Upper lobe of right lung (tissue), 1 donor: ENCODE results near the gene NUF2. TPM values are rescaled to one million over a fixed set of nuclear protein-coding genes. Genes with fewer than 3 reads are reported as not detected.
"Not testable (repeated sequence)": the region's sequence is repeated elsewhere in the genome, so short reads cannot be mapped to it uniquely, and the experiment has no call there.

ENCODE experiments used
- ATAC-seq: fragments of 200-7000 bp; cut with Tn5 transposase; one replicate; pipeline ENCODE4 v1.9.1; 2020; ENCODE audit warnings: mild to moderate bottlenecking, moderate library complexity
- DNase-seq: peaks from one replicate; pipeline ENCODE4 v3.0.0-alpha.2; 2020
- H3K27ac ChIP-seq: fragments of 200-600 bp; one replicate; pipeline ENCODE4 v1.8.0; 2022
- H3K27me3 ChIP-seq: fragments of 200-600 bp; one replicate; pipeline ENCODE4 v1.8.0; 2022; ENCODE audit warnings: mild to moderate bottlenecking
- H3K36me3 ChIP-seq: fragments of 200-600 bp; one replicate; pipeline ENCODE4 v1.8.0; 2022
- H3K4me1 ChIP-seq: fragments of 200-600 bp; one replicate; pipeline ENCODE4 v1.8.0; 2022
- H3K4me3 ChIP-seq: fragments of 200-600 bp; one replicate; pipeline ENCODE4 v1.8.0; 2022; ENCODE audit warnings: mild to moderate bottlenecking
- H3K9me3 ChIP-seq: fragments of 200-600 bp; one replicate; pipeline ENCODE4 v1.8.0; 2022
- intact Hi-C: fragments of 100-400 bp; cut with DNase I; formaldehyde crosslinking; loops from one replicate; pipeline ENCODE4 v1.11.0; 2022
- total RNA-seq: library from RNA; stranded (reverse); fragmentation: NEBNext Ultra II Directional; extraction: Animal tissue kit (Norgen Biotek cat#: 25700); gene quantifications from one replicate; pipeline ENCODE4 v1.2.1, GENCODE V29; 2021
- TF ChIP-seq, protein P1 (sequence below): fragments of 200-600 bp; IDR thresholded peaks from one replicate; pipeline ENCODE4 v1.8.0; 2022; ENCODE audit warnings: antibody characterized with exemption
- donor health status: DM: no; HTN: yes; CAD: no; lungs with severe emphysema.

Gene NUF2
- total RNA-seq, 1 donor from 2014 or later: 0.64 TPM

DNA sequence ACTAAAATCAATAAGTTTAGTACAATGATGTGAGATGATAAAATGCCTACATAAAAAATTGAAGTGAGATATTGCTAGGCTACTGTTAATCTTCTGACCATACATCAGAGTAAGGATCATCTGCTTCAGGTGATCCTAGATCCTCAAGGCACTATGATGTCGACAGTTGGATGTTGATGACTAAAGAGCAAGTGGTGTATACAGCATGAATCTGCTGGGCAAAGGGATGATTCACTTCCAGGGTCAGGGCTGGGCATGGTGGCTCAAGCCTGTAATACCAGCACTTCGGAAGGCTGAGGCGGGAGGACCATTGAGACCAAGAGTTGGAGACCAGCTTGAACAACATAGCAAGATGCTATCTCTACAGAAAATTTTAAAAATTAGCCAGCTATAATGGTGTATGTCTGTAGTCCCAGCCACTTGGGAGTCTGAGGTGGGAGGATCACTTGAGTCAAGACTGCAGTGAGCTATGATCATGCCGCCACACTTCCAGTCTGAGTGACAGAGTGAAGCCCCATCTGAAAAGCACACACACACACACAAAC lies 24.6 kb downstream of the NUF2 start:
- Histone ChIP-seq H3K36me3 (no peaks in the 10 kb centered on the region), H3K4me1 (no peaks in the 10 kb centered on the region), H3K9me3 (no peaks in the 10 kb centered on the region), H3K27me3 (no peaks in the 10 kb centered on the region), H3K27ac (no peak overlapping the region), H3K4me3 (no peak overlapping the region)
- TF ChIP-seq, protein P1, sequence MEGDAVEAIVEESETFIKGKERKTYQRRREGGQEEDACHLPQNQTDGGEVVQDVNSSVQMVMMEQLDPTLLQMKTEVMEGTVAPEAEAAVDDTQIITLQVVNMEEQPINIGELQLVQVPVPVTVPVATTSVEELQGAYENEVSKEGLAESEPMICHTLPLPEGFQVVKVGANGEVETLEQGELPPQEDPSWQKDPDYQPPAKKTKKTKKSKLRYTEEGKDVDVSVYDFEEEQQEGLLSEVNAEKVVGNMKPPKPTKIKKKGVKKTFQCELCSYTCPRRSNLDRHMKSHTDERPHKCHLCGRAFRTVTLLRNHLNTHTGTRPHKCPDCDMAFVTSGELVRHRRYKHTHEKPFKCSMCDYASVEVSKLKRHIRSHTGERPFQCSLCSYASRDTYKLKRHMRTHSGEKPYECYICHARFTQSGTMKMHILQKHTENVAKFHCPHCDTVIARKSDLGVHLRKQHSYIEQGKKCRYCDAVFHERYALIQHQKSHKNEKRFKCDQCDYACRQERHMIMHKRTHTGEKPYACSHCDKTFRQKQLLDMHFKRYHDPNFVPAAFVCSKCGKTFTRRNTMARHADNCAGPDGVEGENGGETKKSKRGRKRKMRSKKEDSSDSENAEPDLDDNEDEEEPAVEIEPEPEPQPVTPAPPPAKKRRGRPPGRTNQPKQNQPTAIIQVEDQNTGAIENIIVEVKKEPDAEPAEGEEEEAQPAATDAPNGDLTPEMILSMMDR: no peak
- no peak for DNase-seq
- intact Hi-C loops: no loop called here
- no peak for ATAC-seq

DNA sequence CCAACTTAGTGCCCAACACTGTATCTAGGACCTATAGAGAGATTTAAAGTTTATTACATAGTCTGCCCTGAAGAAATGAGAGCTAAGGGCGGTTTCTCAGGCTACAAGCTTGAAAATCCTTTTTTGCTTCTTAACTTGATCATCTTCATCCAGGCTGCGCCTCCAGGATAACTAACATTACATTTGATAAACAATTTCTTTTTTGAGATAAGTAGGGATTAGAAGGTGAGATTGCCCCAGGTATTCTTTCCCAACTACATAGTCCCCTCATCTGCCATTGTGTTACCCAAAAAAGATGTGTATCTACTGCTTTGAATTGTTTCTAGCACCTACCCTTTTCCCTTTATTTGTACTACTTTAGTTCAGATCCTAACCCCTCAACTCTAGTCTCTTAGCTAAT lies 25.4 kb downstream of the NUF2 start:
- DNase-seq (no peak), ATAC-seq (no peak)
- Histone ChIP-seq H3K27me3 (no peaks in the 10 kb centered on the region), H3K36me3 (no peaks in the 10 kb centered on the region), H3K27ac (no peak overlapping the region), H3K4me3 (no peak overlapping the region), H3K4me1 (no peaks in the 10 kb centered on the region), H3K9me3 (no peaks in the 10 kb centered on the region)
- TF ChIP-seq, protein P1: no peak
- intact Hi-C loops: no loop called here

DNA sequence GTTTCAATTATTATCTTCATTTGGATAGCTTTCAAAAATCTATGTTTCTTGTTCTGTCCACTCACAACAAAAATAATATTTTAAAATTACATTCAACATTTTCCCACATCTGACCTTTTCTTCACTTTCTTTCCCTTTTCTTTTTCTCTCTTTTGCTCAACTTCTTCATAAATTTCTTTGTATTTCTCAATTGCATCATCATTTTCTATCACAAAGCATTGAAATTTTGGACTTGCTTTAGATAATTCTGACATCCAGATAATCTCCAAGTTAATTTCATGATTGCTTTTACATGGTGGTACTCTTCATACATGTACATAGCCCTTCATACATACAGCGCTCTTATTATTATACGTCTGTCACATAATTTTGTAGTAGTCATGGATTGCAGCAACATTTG lies 30.2 kb downstream of the NUF2 start:
- H3K4me3 ChIP-seq: no peak overlapping the region
- H3K9me3 ChIP-seq: no peaks in the 10 kb centered on the region
- DNase-seq (no peak), ATAC-seq (no peak)
- no peaks in the 10 kb centered on the region for H3K4me1 ChIP-seq
- H3K27me3 ChIP-seq: no peaks in the 10 kb centered on the region
- intact Hi-C loops: no loop called here
- no peaks in the 10 kb centered on the region for H3K36me3 ChIP-seq
- TF ChIP-seq, protein P1: no peak
- H3K27ac ChIP-seq: no peak overlapping the region

DNA sequence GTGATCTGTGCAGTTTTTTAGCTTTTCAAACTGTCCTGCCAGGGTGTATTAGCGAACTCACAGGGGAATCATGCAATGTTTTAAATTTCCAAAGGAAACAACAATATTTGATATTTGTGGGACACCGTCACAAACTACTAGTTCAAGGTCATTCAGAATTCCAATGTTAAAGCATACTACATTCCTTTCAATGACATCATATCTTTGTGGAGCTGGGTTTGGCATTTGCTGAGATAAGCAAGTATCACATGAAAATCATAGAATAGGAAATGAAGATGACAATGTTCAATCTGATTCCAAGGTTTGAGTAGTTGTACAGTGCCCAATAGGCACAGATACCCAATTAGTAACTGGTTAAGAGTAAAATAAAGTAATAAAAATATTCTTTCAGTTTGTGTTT lies 35.6 kb downstream of the NUF2 start:
- Histone ChIP-seq H3K27me3 (no peaks in the 10 kb centered on the region), H3K27ac (no peak overlapping the region), H3K4me1 (no peaks in the 10 kb centered on the region), H3K4me3 (no peak overlapping the region), H3K9me3 (no peaks in the 10 kb centered on the region), H3K36me3 (no peaks in the 10 kb centered on the region)
- intact Hi-C loops: no loop called here
- ATAC-seq (no peak), DNase-seq (no peak)
- TF ChIP-seq, protein P1: no peak

DNA sequence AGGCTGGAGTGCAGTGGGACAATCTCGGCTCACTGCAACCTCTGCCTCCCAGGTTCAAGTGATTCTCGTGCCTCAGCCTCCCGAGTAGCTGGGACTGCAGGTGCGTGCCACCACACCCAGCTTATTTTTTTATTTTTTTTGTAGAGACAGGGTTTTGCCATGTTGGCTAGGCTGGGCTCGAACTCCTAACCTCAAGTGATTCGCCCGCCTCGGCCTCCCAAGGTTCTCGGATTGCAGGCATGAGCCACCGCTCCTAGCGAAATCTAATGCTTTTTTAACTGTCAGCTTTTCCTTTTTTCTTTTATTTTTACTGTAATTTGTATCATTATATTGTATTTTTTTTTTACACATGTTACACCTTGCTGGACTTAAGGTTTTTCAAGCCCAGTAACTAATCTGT lies 36.4 kb downstream of the NUF2 start:
- intact Hi-C loops, DNase-seq, H3K9me3 ChIP-seq, H3K27me3 ChIP-seq, H3K4me1 ChIP-seq, ATAC-seq, H3K4me3 ChIP-seq, H3K36me3 ChIP-seq, H3K27ac ChIP-seq: not testable (repeated sequence)

DNA sequence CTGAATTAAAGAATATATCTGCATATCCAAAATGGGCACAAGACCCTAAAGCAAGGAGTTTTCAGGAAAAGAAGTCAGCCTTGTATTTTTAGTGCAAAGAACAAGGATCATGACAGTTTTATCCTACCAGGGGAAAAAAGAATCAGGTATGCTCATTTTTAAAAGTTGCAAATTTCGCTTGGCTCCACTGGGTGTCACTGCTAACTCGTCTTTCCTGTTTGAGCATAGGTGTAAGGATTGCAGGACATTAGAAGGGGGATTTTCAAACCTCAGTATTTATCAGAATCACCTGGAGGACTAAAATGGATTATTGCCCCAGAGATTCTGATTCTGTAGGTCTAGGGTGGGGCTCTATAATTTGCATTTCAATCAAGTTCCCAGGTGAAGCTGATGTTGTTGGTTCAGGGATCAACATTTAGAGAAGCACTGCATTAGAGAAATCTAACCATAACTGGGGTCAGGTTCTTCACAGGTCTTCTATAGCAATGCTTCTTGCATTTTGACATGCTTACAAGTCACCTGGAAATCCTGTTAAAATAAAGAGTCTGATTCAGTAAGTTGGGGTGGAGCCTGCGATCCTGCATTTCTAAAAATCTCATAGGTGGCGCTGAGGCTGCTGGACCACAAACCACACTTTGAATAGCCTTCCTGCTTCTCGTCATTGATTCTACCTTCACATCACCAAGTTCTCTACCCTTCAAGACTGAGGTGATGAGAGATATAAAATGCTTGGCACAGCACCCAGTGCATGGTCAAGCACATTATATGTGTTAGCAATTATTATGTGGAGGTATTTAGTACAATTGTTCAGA lies 39.6 kb downstream of the NUF2 start:
- no peaks in the 10 kb centered on the region for H3K9me3 ChIP-seq
- no peak overlapping the region for H3K4me3 ChIP-seq
- no peak for ATAC-seq
- TF ChIP-seq, protein P1: no peak
- DNase-seq: no peak
- no peak overlapping the region for H3K27ac ChIP-seq
- no peaks in the 10 kb centered on the region for H3K27me3 ChIP-seq
- H3K4me1 ChIP-seq: no peaks in the 10 kb centered on the region
- intact Hi-C loops: no loop called here
- H3K36me3 ChIP-seq: no peaks in the 10 kb centered on the region
